ENCODE measurements around the gene SOCS6. TPM values are rescaled to one million over a fixed set of nuclear protein-coding genes. Genes with fewer than 3 reads are reported as not detected.

SOCS6 gene
- total RNA-seq, 2 experiments from 2014 or later: 0.92 to 0.97 TPM

GRCh38 chr18:70313640-70314039, 24.8 kb downstream of the SOCS6 start:
- Mint-ChIP-seq H3K4me1 (ENCODE audit: low read depth) (no peaks in the 10 kb centered on the region), H3K27ac (no peak overlapping the region), H3K9me3 (ENCODE audit: insufficient read depth) (peaks cover 3% of the 10 kb centered on the region), H3K27me3 (ENCODE audit: low read depth) (peaks cover 3% of the 10 kb centered on the region), H3K36me3 (ENCODE audit: low read depth) (no peaks in the 10 kb centered on the region), H3K4me3 (no peak overlapping the region)
- CTCF ChIA-PET: no interaction called here
- ATAC-seq (no peak), DNase-seq (no peak)
- POLR2A ChIA-PET: no interaction called here

- no peak for DNase-seq
- Mint-ChIP-seq H3K4me3 (no peak overlapping the region), H3K36me3 (ENCODE audit: low read depth) (no peaks in the 10 kb centered on the region), H3K27ac (no peak overlapping the region), H3K27me3 (ENCODE audit: low read depth) (peaks cover 3% of the 10 kb centered on the region), H3K9me3 (ENCODE audit: insufficient read depth) (no peaks in the 10 kb centered on the region), H3K4me1 (ENCODE audit: low read depth) (no peaks in the 10 kb centered on the region)
- ChIA-PET POLR2A (no interaction called here), CTCF (no interaction called here)
- ATAC-seq: no peak
These were observed 25.4 kb downstream of the SOCS6 start for GRCh38 chr18:70314151-70314782.

- H3K27ac Mint-ChIP-seq: no peak overlapping the region
- CTCF ChIA-PET: no interaction called here
- POLR2A ChIA-PET: no interaction called here
These were observed 30.3 kb downstream of the SOCS6 start for GRCh38 chr18:70319187-70319586.

GRCh38 chr18:70321616-70322015, 32.8 kb downstream of the SOCS6 start:
- DNase-seq (no peak), ATAC-seq (no peak)
- ChIA-PET POLR2A (no interaction called here), CTCF (no interaction called here)
- Mint-ChIP-seq H3K4me1 (ENCODE audit: low read depth) (no peaks in the 10 kb centered on the region), H3K36me3 (ENCODE audit: low read depth) (no peaks in the 10 kb centered on the region), H3K9me3 (ENCODE audit: insufficient read depth) (no peaks in the 10 kb centered on the region), H3K4me3 (no peak overlapping the region), H3K27me3 (ENCODE audit: low read depth) (no peaks in the 10 kb centered on the region), H3K27ac (no peak overlapping the region)

More at GRCh38 chr18:70319187-70319586, 30.3 kb downstream of the SOCS6 start:
- H3K27me3 Mint-ChIP-seq (ENCODE audit: low read depth): no peaks in the 10 kb centered on the region
- no peak overlapping the region for H3K4me3 Mint-ChIP-seq
- no peaks in the 10 kb centered on the region for H3K9me3 Mint-ChIP-seq (ENCODE audit: insufficient read depth)
- H3K4me1 Mint-ChIP-seq (ENCODE audit: low read depth): no peaks in the 10 kb centered on the region
- ATAC-seq (no peak), DNase-seq (no peak)
- H3K36me3 Mint-ChIP-seq (ENCODE audit: low read depth): no peaks in the 10 kb centered on the region

- H3K36me3 Mint-ChIP-seq (ENCODE audit: low read depth): no peaks in the 10 kb centered on the region
- no peak for DNase-seq
- CTCF ChIA-PET: no interaction called here
- H3K4me3 Mint-ChIP-seq: no peak overlapping the region
- no peaks in the 10 kb centered on the region for H3K4me1 Mint-ChIP-seq (ENCODE audit: low read depth)
- ATAC-seq: no peak
- H3K27ac Mint-ChIP-seq: no peak overlapping the region
- H3K9me3 Mint-ChIP-seq (ENCODE audit: insufficient read depth): no peaks in the 10 kb centered on the region
- no peaks in the 10 kb centered on the region for H3K27me3 Mint-ChIP-seq (ENCODE audit: low read depth)
- POLR2A ChIA-PET: no interaction called here
These were observed 33.5 kb downstream of the SOCS6 start for GRCh38 chr18:70322385-70322784.

- DNase-seq (no peak), ATAC-seq (no peak)
- CTCF ChIA-PET: no interaction called here
- H3K4me3 Mint-ChIP-seq: no peak overlapping the region
- H3K9me3 Mint-ChIP-seq (ENCODE audit: insufficient read depth): no peaks in the 10 kb centered on the region
- H3K27me3 Mint-ChIP-seq (ENCODE audit: low read depth): no peaks in the 10 kb centered on the region
- H3K27ac Mint-ChIP-seq: no peak overlapping the region
- no peaks in the 10 kb centered on the region for H3K4me1 Mint-ChIP-seq (ENCODE audit: low read depth)
- POLR2A ChIA-PET: no interaction called here
- no peaks in the 10 kb centered on the region for H3K36me3 Mint-ChIP-seq (ENCODE audit: low read depth)
These were observed 34.1 kb downstream of the SOCS6 start for GRCh38 chr18:70322928-70323327.

- ChIA-PET POLR2A (no interaction called here), CTCF (no interaction called here)
- no peak overlapping the region for H3K4me3 Mint-ChIP-seq
- no peaks in the 10 kb centered on the region for H3K9me3 Mint-ChIP-seq (ENCODE audit: insufficient read depth)
- DNase-seq (no peak), ATAC-seq (no peak)
- no peaks in the 10 kb centered on the region for H3K4me1 Mint-ChIP-seq (ENCODE audit: low read depth)
- H3K27ac Mint-ChIP-seq: no peak overlapping the region
- no peaks in the 10 kb centered on the region for H3K36me3 Mint-ChIP-seq (ENCODE audit: low read depth)
- H3K27me3 Mint-ChIP-seq (ENCODE audit: low read depth): no peaks in the 10 kb centered on the region
These were observed 36.1 kb downstream of the SOCS6 start for GRCh38 chr18:70324897-70325296.

GRCh38 chr18:70326255-70326654, 37.4 kb downstream of the SOCS6 start:
- ChIA-PET CTCF (no interaction called here), POLR2A (no interaction called here)
- H3K4me1 Mint-ChIP-seq (ENCODE audit: low read depth): no peaks in the 10 kb centered on the region
- H3K27ac Mint-ChIP-seq: no peak overlapping the region
- no peaks in the 10 kb centered on the region for H3K36me3 Mint-ChIP-seq (ENCODE audit: low read depth)
- ATAC-seq (no peak), DNase-seq (no peak)
- H3K9me3 Mint-ChIP-seq (ENCODE audit: insufficient read depth): no peaks in the 10 kb centered on the region
- no peak overlapping the region for H3K4me3 Mint-ChIP-seq
- no peaks in the 10 kb centered on the region for H3K27me3 Mint-ChIP-seq (ENCODE audit: low read depth)

GRCh38 chr18:70328169-70328568, 39.3 kb downstream of the SOCS6 start:
- Mint-ChIP-seq H3K4me1 (ENCODE audit: low read depth) (no peaks in the 10 kb centered on the region), H3K4me3 (no peak overlapping the region), H3K36me3 (ENCODE audit: low read depth) (no peaks in the 10 kb centered on the region), H3K9me3 (ENCODE audit: insufficient read depth) (no peaks in the 10 kb centered on the region), H3K27me3 (ENCODE audit: low read depth) (no peaks in the 10 kb centered on the region), H3K27ac (no peak overlapping the region)
- no peak for DNase-seq
- ChIA-PET POLR2A (no interaction called here), CTCF (no interaction called here)
- ATAC-seq: no peak

GRCh38 chr18:70329071-70329470, 40.2 kb downstream of the SOCS6 start:
- Mint-ChIP-seq H3K4me3 (no peak overlapping the region), H3K4me1 (ENCODE audit: low read depth) (no peaks in the 10 kb centered on the region), H3K9me3 (ENCODE audit: insufficient read depth) (no peaks in the 10 kb centered on the region), H3K27me3 (ENCODE audit: low read depth) (no peaks in the 10 kb centered on the region), H3K36me3 (ENCODE audit: low read depth) (no peaks in the 10 kb centered on the region), H3K27ac (no peak overlapping the region)
- ChIA-PET POLR2A (no interaction called here), CTCF (no interaction called here)
- no peak for DNase-seq
- ATAC-seq: no peak

GRCh38 chr18:70330887-70331286, 42.0 kb downstream of the SOCS6 start:
- ChIA-PET POLR2A (no interaction called here), CTCF (no interaction called here)
- H3K4me3 Mint-ChIP-seq: no peak overlapping the region
- no peaks in the 10 kb centered on the region for H3K36me3 Mint-ChIP-seq (ENCODE audit: low read depth)
- ATAC-seq (no peak), DNase-seq (no peak)
- no peaks in the 10 kb centered on the region for H3K27me3 Mint-ChIP-seq (ENCODE audit: low read depth)
- no peaks in the 10 kb centered on the region for H3K9me3 Mint-ChIP-seq (ENCODE audit: insufficient read depth)
- no peak overlapping the region for H3K27ac Mint-ChIP-seq
- H3K4me1 Mint-ChIP-seq (ENCODE audit: low read depth): no peaks in the 10 kb centered on the region

GRCh38 chr18:70331456-70332097, 42.7 kb downstream of the SOCS6 start:
- Mint-ChIP-seq H3K4me1 (ENCODE audit: low read depth) (no peaks in the 10 kb centered on the region), H3K27me3 (ENCODE audit: low read depth) (no peaks in the 10 kb centered on the region), H3K4me3 (no peak overlapping the region), H3K9me3 (ENCODE audit: insufficient read depth) (no peaks in the 10 kb centered on the region), H3K27ac (no peak overlapping the region), H3K36me3 (ENCODE audit: low read depth) (no peaks in the 10 kb centered on the region)
- DNase-seq (no peak), ATAC-seq (no peak)
- ChIA-PET POLR2A (no interaction called here), CTCF (no interaction called here)

- Mint-ChIP-seq H3K36me3 (ENCODE audit: low read depth) (no peaks in the 10 kb centered on the region), H3K4me1 (ENCODE audit: low read depth) (no peaks in the 10 kb centered on the region), H3K27me3 (ENCODE audit: low read depth) (no peaks in the 10 kb centered on the region), H3K27ac (no peak overlapping the region), H3K9me3 (ENCODE audit: insufficient read depth) (no peaks in the 10 kb centered on the region), H3K4me3 (no peak overlapping the region)
- POLR2A ChIA-PET: no interaction called here
- no peak for DNase-seq
- CTCF ChIA-PET: no interaction called here
- no peak for ATAC-seq
These were observed 43.8 kb downstream of the SOCS6 start for GRCh38 chr18:70332694-70333093.
